CD14-positive monocyte (primary cell): Measurements from ENCODE around the gene UNC5C. TPM values are rescaled to one million over a fixed set of nuclear protein-coding genes. Genes with fewer than 3 reads are reported as not detected.

ENCODE experiments used
- DNase-seq, 3 donors: peaks; one replicate each; pipeline ENCODE4 v3.0.0-alpha.2; 2011 to 2022
- H2AFZ ChIP-seq: 2 replicates; pipeline ENCODE4 v1.6.0; 2012; ENCODE audit warnings: mild to moderate bottlenecking, low read depth, low read length, inconsistent platforms; ENCODE audit not compliant: insufficient read depth, poor library complexity, severe bottlenecking
- H3K27ac ChIP-seq, 2 donors: 1 replicate in 1 of 2; 2 replicates in 1 of 2; pipeline ENCODE4 v1.5.1; 2012 to 2013; ENCODE audit warnings: low read length in 2 of 2, control low read depth in 1 of 2, inconsistent platforms in 1 of 2, low read depth in 1 of 2, mild to moderate bottlenecking in 1 of 2
- H3K27me3 ChIP-seq, 2 donors: one replicate each; pipeline versions ENCODE4 v1.6.0 to v1.6.1; 2011 to 2013; ENCODE audit warnings: low read length in 2 of 2; ENCODE audit not compliant: control insufficient read depth in 2 of 2, insufficient read depth in 2 of 2
- H3K36me3 ChIP-seq, 2 donors: replicated peaks in 1 of 2; 1 replicate in 1 of 2; 2 replicates in 1 of 2; pipeline versions ENCODE4 v1.5.1 to v1.6.1; 2012 to 2013; ENCODE audit warnings: low read length in 2 of 2, control low read depth in 1 of 2, inconsistent platforms in 1 of 2, mild to moderate bottlenecking in 1 of 2; ENCODE audit not compliant: insufficient read depth in 2 of 2, control insufficient read depth in 1 of 2
- H3K4me1 ChIP-seq, 2 donors: 1 replicate in 1 of 2; 2 replicates in 1 of 2; pipeline versions ENCODE4 v1.5.1 to v1.6.1; 2012 to 2013; ENCODE audit warnings: low read length in 2 of 2, control low read depth in 1 of 2, inconsistent platforms in 1 of 2, mild to moderate bottlenecking in 1 of 2, moderate library complexity in 1 of 2; ENCODE audit not compliant: insufficient read depth in 2 of 2, control insufficient read depth in 1 of 2
- H3K4me2 ChIP-seq: replicated peaks from 2 replicates; pipeline ENCODE3; 2012; ENCODE audit warnings: low read length, moderate library complexity, mild to moderate bottlenecking; ENCODE audit not compliant: poor library complexity, severe bottlenecking; ENCODE audit errors: extremely low read depth
- H3K4me3 ChIP-seq, 3 experiments: fragments of 200-600 bp in 1 of 3; sonication (generic) in 1 of 3; replicated peaks in 1 of 3; 1 replicate in 2 of 3; 2 replicates in 1 of 3; pipeline ENCODE4 v1.5.1; 2011 to 2013; ENCODE audit warnings: low read length in 3 of 3, mild to moderate bottlenecking in 3 of 3, control low read depth in 2 of 3, low read depth in 2 of 3, inconsistent platforms in 1 of 3, moderate library complexity in 1 of 3
- H3K79me2 ChIP-seq: 2 replicates; pipeline ENCODE4 v1.6.0; 2012; ENCODE audit warnings: mild to moderate bottlenecking, control low read depth, inconsistent platforms, low read length, moderate library complexity; ENCODE audit not compliant: insufficient read depth
- H3K9ac ChIP-seq: 2 replicates; pipeline ENCODE4 v1.6.0; 2017; ENCODE audit warnings: low read length, mild to moderate bottlenecking; ENCODE audit not compliant: insufficient read depth, poor library complexity, severe bottlenecking
- H3K9me3 ChIP-seq, 2 donors: replicated peaks in 1 of 2; 1 replicate in 1 of 2; 2 replicates in 1 of 2; pipeline versions ENCODE4 v1.5.1 to v1.6.1; 2012 to 2013; ENCODE audit warnings: low read length in 2 of 2, control low read depth in 1 of 2; ENCODE audit not compliant: control insufficient read depth in 1 of 2, insufficient read depth in 1 of 2
- H4K20me1 ChIP-seq: 2 replicates; pipeline ENCODE4 v1.6.0; 2012; ENCODE audit warnings: mild to moderate bottlenecking, low read length, control low read depth, moderate library complexity; ENCODE audit not compliant: insufficient read depth
- H3K27ac Mint-ChIP-seq, 7 donors: one replicate each; pipeline ENCODE4 v1.8.0; 2020; ENCODE audit warnings: mild to moderate bottlenecking in 7 of 7, mixed read lengths in 7 of 7, moderate library complexity in 6 of 7, inconsistent platforms in 2 of 7
- H3K27me3 Mint-ChIP-seq, 3 donors: one replicate each; pipeline ENCODE4 v1.8.0; 2021 to 2022; ENCODE audit warnings: low read depth in 3 of 3, mild to moderate bottlenecking in 3 of 3, mixed read lengths in 3 of 3, moderate library complexity in 3 of 3, inconsistent platforms in 1 of 3
- H3K36me3 Mint-ChIP-seq, 2 donors: one replicate each; pipeline ENCODE4 v1.8.0; 2020; ENCODE audit warnings: mixed read lengths in 2 of 2, inconsistent platforms in 1 of 2, mild to moderate bottlenecking in 1 of 2
- H3K4me1 Mint-ChIP-seq: one replicate; pipeline ENCODE4 v1.8.0; 2020; ENCODE audit warnings: mild to moderate bottlenecking, mixed read lengths
- H3K4me3 Mint-ChIP-seq, 2 donors: one replicate each; pipeline ENCODE4 v1.8.0; 2020; ENCODE audit warnings: mild to moderate bottlenecking in 2 of 2, mixed read lengths in 2 of 2, moderate library complexity in 1 of 2
- H3K9me3 Mint-ChIP-seq, 7 donors: one replicate each; pipeline ENCODE4 v1.8.0; 2020 to 2022; ENCODE audit warnings: mixed read lengths in 7 of 7, mild to moderate bottlenecking in 6 of 7, moderate library complexity in 6 of 7, inconsistent platforms in 2 of 7
- WGBS: methylation state at CpG from one replicate; pipeline ENCODE4 v1.1.5; 2013; ENCODE audit warnings: missing lambda C conversion rate; ENCODE audit not compliant: insufficient coverage; 5-methylcytosine and 5-hydroxymethylcytosine counted together
- intact Hi-C, 2 donors: fragments of 100-400 bp; cut with micrococcal nuclease; formaldehyde crosslinking; loops; one replicate each; pipeline versions ENCODE4 v1.15.0 to v1.15.1; 2023
- polyA plus RNA-seq, 3 donors: library from polyadenylated mRNA; depleted of rRNA in 1 of 3; unstranded in 2 of 3; stranded (reverse) in 1 of 3; fragments of 300-500 nt in 2 of 3; fragments of >200 nt in 1 of 3; fragmentation: Illumina TruSeq in 2 of 3; gene quantifications; 1 replicate in 2 of 3; 2 replicates in 1 of 3; pipeline ENCODE4 v1.2.3, GENCODE V29; 2012 to 2021
- TF ChIP-seq, protein P1 (sequence below): fragments of 200-600 bp; IDR thresholded peaks from one replicate; pipeline ENCODE4 v1.8.0; 2022; ENCODE audit warnings: antibody characterized with exemption, mild to moderate bottlenecking

The UNC5C gene
- polyA plus RNA-seq, 3 donors, result 0.03 TPM; not detected in 2

- Mint-ChIP-seq H3K27me3 (peaks cover 0 to 1% (median 0%) of the 10 kb centered on the region in 3 donors), H3K9me3 (peaks cover 0 to 2% (median 0%) of the 10 kb centered on the region in 7 donors), H3K27ac (no peak overlapping the region), H3K4me1 (no peaks in the 10 kb centered on the region), H3K4me3 (no peak overlapping the region), H3K36me3 (no peaks in the 10 kb centered on the region)
- H3K9me3 ChIP-seq, result no peaks in the 10 kb centered on the region
- no peak overlapping the region for H2AFZ ChIP-seq
- H3K27ac ChIP-seq, result no peak overlapping the region
- H3K4me1 ChIP-seq, result no peaks in the 10 kb centered on the region
- H3K27me3 ChIP-seq, result no peaks in the 10 kb centered on the region
- H4K20me1 ChIP-seq, result no peaks in the 10 kb centered on the region
- H3K9ac ChIP-seq, result no peak overlapping the region
- H3K79me2 ChIP-seq, result no peaks in the 10 kb centered on the region
- TF ChIP-seq, protein P1, sequence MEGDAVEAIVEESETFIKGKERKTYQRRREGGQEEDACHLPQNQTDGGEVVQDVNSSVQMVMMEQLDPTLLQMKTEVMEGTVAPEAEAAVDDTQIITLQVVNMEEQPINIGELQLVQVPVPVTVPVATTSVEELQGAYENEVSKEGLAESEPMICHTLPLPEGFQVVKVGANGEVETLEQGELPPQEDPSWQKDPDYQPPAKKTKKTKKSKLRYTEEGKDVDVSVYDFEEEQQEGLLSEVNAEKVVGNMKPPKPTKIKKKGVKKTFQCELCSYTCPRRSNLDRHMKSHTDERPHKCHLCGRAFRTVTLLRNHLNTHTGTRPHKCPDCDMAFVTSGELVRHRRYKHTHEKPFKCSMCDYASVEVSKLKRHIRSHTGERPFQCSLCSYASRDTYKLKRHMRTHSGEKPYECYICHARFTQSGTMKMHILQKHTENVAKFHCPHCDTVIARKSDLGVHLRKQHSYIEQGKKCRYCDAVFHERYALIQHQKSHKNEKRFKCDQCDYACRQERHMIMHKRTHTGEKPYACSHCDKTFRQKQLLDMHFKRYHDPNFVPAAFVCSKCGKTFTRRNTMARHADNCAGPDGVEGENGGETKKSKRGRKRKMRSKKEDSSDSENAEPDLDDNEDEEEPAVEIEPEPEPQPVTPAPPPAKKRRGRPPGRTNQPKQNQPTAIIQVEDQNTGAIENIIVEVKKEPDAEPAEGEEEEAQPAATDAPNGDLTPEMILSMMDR, result no peak
- H3K4me3 ChIP-seq, result no peak overlapping the region
- no peak for DNase-seq
- WGBS, result no CpG with 5 or more reads among the region's 3 CpGs
- intact Hi-C loops, result no loop called here
- H3K36me3 ChIP-seq, result no peaks in the 10 kb centered on the region
- no peak overlapping the region for H3K4me2 ChIP-seq
These were observed 324.4 kb downstream of the UNC5C start for GRCh38 chr4:95224402-95224801.

- H4K20me1 ChIP-seq, result no peaks in the 10 kb centered on the region
- no peak overlapping the region for H3K4me2 ChIP-seq
- no CpG with 5 or more reads among the region's 1 CpG for WGBS
- peaks cover 0 to 3% (median 0%) of the 10 kb centered on the region in 7 donors for H3K9me3 Mint-ChIP-seq
- no peaks in the 10 kb centered on the region for H3K36me3 ChIP-seq
- H3K4me1 Mint-ChIP-seq, result peaks cover 20% of the 10 kb centered on the region
- no peak overlapping the region for H3K9ac ChIP-seq
- H3K27me3 ChIP-seq, result no peaks in the 10 kb centered on the region
- no peak overlapping the region for H3K4me3 Mint-ChIP-seq
- H3K36me3 Mint-ChIP-seq, result no peaks in the 10 kb centered on the region
- no peak overlapping the region for H3K27ac ChIP-seq
- no peak overlapping the region for H2AFZ ChIP-seq
- H3K79me2 ChIP-seq, result no peaks in the 10 kb centered on the region
- H3K27ac Mint-ChIP-seq, result no peak overlapping the region
- H3K9me3 ChIP-seq, result no peaks in the 10 kb centered on the region
- H3K27me3 Mint-ChIP-seq, result peaks cover 0 to 1% (median 0%) of the 10 kb centered on the region in 3 donors
- intact Hi-C loops, result no loop called here
- TF ChIP-seq, protein P1, result no peak
- H3K4me1 ChIP-seq, result peaks cover 18 to 19% of the 10 kb centered on the region in 2 donors
- no peak overlapping the region for H3K4me3 ChIP-seq
- no peak for DNase-seq
These were observed 328.3 kb downstream of the UNC5C start for GRCh38 chr4:95220205-95221175.
